Spleen (tissue), 7 donors: ENCODE results near the gene FRG2.
"Not testable (repeated sequence)": the region's sequence is repeated elsewhere in the genome, so short reads cannot be mapped to it uniquely, and the experiment has no call there.

Source experiments
- CTCF ChIP-seq, 11 experiments: fragments of 200-600 bp in 7 of 11; fragments of 450-650 bp in 4 of 11; sonication (generic) in 4 of 11; IDR thresholded peaks in 8 of 11; conservative IDR thresholded peaks in 3 of 11; 1 replicate in 7 of 11; 2 replicates in 4 of 11; pipeline versions ENCODE4 v1.4.0 to v1.8.0; 2016 to 2021; ENCODE audit warnings: antibody characterized with exemption in 11 of 11, inconsistent platforms in 4 of 11, mild to moderate bottlenecking in 1 of 11
- POLR2A ChIP-seq, 3 donors: fragments of 450-650 bp; IDR thresholded peaks; one replicate each; pipeline ENCODE4 v1.5.1; 2017; ENCODE audit warnings: antibody characterized with exemption in 3 of 3, mild to moderate bottlenecking in 1 of 3
- POLR2AphosphoS5 ChIP-seq, 3 donors: sonication (generic); formaldehyde crosslinking; IDR thresholded peaks; one replicate each; pipeline ENCODE4 v1.5.1; 2017; ENCODE audit warnings: antibody characterized with exemption in 3 of 3
- donor health status: DM: no; HTN: no; CAD: no; lungs with moderate emphysema.
- donor health status: DM: no; HTN: no; CAD: no.
- donor health status: DM: no; HTN: no; CAD: no.

- TF ChIP-seq CTCF (IDR thresholded peaks at IDR 0.05 in 8 of 11, conservative IDR thresholded peaks at IDR 0.05 in 3 of 11); POLR2A (IDR thresholded peaks at IDR 0.05); POLR2AphosphoS5 (IDR thresholded peaks at IDR 0.05): not testable (repeated sequence)
Observed at GRCh38 chr4:189985651-189986243, 41.3 kb downstream of the FRG2 start.
